BE2C (cell line): Measurements from ENCODE around the gene SPNS3.

Experiments
- DNase-seq: peaks from one replicate; pipeline ENCODE4 v3.0.0-alpha.2; 2020
- H3K27me3 ChIP-seq: fragments of 250-450 bp; sonication (Bioruptor Pico); 2 replicates; pipeline ENCODE4 v1.5.1; 2020; ENCODE audit warnings: mild to moderate bottlenecking
- H3K36me3 ChIP-seq: fragments of 250-450 bp; sonication (Bioruptor Pico); 2 replicates; pipeline ENCODE4 v1.5.1; 2020; ENCODE audit warnings: mild to moderate bottlenecking
- H3K4me1 ChIP-seq: fragments of 250-450 bp; sonication (Bioruptor Pico); 2 replicates; pipeline ENCODE4 v1.5.1; 2020
- H3K4me3 ChIP-seq: 2 replicates; pipeline ENCODE4 v1.5.1; 2011; ENCODE audit warnings: low read depth, low read length
- H3K9me3 ChIP-seq: fragments of 250-450 bp; sonication (Bioruptor Pico); 2 replicates; pipeline ENCODE4 v1.5.1; 2020
- TF ChIP-seq, protein P1 (sequence below): IDR thresholded peaks from 2 replicates; pipeline ENCODE4 v1.5.1; 2012; ENCODE audit warnings: mild to moderate bottlenecking, low read depth, low read length

SPNS3 gene

DNA sequence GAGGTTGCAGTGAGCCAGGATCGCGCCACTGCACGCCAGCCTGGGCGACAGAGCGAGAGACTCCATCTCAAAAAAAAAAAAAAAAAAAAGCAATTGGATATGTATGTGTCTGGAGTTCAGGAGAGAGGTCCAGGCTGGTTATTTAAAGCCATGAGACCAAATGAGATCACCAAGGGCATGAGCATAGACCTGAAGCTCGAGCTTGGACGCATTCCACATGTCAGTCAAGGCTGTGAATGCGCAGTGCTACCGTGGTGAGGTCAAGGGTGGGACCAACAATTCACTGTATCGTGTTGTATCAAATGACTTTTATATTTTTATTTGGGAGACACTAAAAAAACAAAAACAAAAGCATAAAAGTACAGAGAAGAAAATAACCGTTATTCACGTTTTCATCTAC, 35.8 kb downstream of the SPNS3 start:
- H3K27me3 ChIP-seq = no peaks in the 10 kb centered on the region
- TF ChIP-seq, protein P1, sequence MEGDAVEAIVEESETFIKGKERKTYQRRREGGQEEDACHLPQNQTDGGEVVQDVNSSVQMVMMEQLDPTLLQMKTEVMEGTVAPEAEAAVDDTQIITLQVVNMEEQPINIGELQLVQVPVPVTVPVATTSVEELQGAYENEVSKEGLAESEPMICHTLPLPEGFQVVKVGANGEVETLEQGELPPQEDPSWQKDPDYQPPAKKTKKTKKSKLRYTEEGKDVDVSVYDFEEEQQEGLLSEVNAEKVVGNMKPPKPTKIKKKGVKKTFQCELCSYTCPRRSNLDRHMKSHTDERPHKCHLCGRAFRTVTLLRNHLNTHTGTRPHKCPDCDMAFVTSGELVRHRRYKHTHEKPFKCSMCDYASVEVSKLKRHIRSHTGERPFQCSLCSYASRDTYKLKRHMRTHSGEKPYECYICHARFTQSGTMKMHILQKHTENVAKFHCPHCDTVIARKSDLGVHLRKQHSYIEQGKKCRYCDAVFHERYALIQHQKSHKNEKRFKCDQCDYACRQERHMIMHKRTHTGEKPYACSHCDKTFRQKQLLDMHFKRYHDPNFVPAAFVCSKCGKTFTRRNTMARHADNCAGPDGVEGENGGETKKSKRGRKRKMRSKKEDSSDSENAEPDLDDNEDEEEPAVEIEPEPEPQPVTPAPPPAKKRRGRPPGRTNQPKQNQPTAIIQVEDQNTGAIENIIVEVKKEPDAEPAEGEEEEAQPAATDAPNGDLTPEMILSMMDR = no peak
- DNase-seq = no peak
- no peaks in the 10 kb centered on the region for H3K9me3 ChIP-seq
- no peaks in the 10 kb centered on the region for H3K36me3 ChIP-seq
- no peaks in the 10 kb centered on the region for H3K4me1 ChIP-seq
- H3K4me3 ChIP-seq = no peak overlapping the region

DNA sequence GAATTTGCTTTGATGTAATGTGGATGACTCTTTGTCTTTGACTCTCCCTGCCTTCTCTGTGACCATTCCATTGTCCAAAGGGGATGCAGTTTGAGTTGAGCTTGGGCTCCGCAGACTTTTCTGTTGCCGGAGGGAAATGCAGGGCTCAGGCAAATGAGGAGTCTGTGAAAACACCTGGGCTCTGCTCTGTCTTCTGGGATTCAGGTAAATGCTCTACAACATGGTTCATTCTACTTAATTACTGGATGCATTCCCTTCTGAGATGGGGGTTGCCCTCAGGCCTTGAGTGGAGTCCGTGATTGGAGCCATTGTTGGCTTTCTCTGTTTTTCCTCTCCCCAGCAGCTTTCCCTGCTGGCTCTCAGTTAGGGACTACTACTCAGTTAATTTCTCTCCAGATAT, 38.5 kb downstream of the SPNS3 start:
- Histone ChIP-seq H3K36me3 (no peaks in the 10 kb centered on the region), H3K27me3 (no peaks in the 10 kb centered on the region), H3K4me3 (no peak overlapping the region), H3K9me3 (no peaks in the 10 kb centered on the region), H3K4me1 (no peaks in the 10 kb centered on the region)
- no peak for DNase-seq
- TF ChIP-seq, protein P1 = no peak

DNA sequence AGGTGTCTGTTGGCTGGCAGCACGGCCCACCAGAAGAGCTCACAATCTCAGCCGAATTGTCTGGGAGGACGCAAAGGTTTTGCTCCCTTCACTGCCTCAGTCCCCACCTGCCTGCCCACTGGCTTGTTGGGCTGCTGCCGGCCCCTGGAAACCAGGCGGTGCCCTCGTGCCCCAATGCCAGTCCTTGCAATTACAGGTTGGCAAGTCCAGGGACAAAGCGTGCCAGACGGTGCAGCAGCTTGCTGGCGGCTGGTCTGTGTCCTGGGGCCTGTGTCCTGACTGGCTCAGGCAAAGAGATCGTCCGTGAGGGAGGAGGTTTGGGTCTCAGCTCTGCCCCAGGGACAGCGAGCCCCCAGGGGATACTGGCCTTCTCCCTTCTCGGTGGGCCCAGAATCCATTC, 40.4 kb downstream of the SPNS3 start:
- DNase-seq = no peak
- TF ChIP-seq, protein P1 = no peak

DNA sequence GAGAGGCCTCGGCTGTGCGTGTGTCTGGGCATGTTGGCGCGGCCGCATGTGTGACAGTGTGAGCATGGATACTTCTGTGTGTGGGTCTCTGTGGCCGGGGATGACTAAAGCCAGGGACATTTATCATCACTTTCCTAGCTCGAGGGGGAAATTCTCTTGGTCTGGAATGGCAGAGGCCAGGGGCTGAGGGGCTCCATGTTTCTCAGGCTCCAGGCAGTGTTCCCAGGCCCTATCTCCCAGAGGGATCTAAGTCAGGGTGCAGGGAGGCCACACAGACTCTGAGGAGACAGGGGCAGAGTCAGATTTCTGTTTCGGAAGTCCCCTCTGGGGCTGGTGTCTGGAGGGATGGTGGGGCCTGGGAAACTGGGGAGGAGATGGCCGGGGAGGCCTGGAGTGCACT, 41.3 kb downstream of the SPNS3 start:
- DNase-seq = no peak
- H3K4me3 ChIP-seq = no peak overlapping the region
- H3K9me3 ChIP-seq = no peaks in the 10 kb centered on the region
- H3K36me3 ChIP-seq = no peaks in the 10 kb centered on the region
- H3K4me1 ChIP-seq = no peaks in the 10 kb centered on the region
- no peaks in the 10 kb centered on the region for H3K27me3 ChIP-seq
- TF ChIP-seq, protein P1 = no peak

More for the DNA sequence above, 40.4 kb downstream of the SPNS3 start:
- Histone ChIP-seq H3K4me1 (no peaks in the 10 kb centered on the region), H3K36me3 (no peaks in the 10 kb centered on the region), H3K9me3 (no peaks in the 10 kb centered on the region), H3K27me3 (no peaks in the 10 kb centered on the region), H3K4me3 (no peak overlapping the region)

DNA sequence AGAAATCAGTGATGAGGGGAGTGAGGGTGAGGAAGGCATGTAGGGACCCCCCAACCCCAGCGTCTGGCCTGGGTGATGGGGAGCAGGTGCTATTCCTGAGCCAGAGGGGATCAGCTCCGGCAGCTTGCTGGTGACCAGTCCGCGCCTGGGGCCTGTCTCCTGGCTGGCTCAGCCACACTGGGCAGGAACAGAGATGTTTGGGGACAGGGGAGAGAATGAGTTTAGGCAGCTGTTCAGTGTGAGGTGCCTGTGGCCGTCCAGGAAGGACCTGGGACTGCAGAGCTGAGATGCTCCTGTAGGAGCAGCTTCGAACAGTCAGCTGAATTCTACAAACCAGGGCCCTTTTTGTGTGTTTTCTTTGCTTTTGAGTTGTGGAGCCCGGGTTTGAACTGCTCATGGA, 41.7 kb downstream of the SPNS3 start:
- TF ChIP-seq, protein P1 = no peak
- no peaks in the 10 kb centered on the region for H3K9me3 ChIP-seq
- H3K4me3 ChIP-seq = no peak overlapping the region
- no peak for DNase-seq
- H3K4me1 ChIP-seq = no peaks in the 10 kb centered on the region
- H3K27me3 ChIP-seq = no peaks in the 10 kb centered on the region
- no peaks in the 10 kb centered on the region for H3K36me3 ChIP-seq

DNA sequence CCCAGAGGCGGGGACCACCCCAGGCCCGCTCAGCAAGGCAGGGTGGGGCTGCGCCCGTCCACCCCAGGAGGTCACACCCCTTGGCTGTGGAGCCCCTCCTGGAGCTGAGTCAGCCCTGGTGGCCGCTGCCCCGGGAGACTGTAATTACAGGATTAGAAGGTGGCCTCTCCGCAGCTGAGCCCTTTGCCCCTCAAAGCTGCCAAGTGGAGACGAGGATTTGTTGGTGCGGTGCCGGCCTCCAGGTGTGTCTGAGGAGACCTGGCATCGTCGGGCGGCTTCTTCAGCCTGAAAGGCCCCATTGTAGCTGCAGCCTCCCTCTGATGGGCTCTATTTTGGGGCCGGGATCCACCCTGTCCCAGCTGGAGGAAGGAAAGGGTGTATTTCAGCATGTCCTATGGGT, 42.3 kb downstream of the SPNS3 start:
- no peak for DNase-seq
- H3K36me3 ChIP-seq = no peaks in the 10 kb centered on the region
- no peaks in the 10 kb centered on the region for H3K9me3 ChIP-seq
- TF ChIP-seq, protein P1 = no peak
- H3K27me3 ChIP-seq = no peaks in the 10 kb centered on the region
- H3K4me1 ChIP-seq = no peaks in the 10 kb centered on the region
- H3K4me3 ChIP-seq = no peak overlapping the region
